Measurements from ENCODE around the gene PAFAH1B2. TPM values are rescaled to one million over a fixed set of nuclear protein-coding genes. Genes with fewer than 3 reads are reported as not detected.

The PAFAH1B2 gene
- total and polyA plus RNA-seq, 3 donors from 2014 or later = 66.5 to 156 (median 150) TPM

DNA sequence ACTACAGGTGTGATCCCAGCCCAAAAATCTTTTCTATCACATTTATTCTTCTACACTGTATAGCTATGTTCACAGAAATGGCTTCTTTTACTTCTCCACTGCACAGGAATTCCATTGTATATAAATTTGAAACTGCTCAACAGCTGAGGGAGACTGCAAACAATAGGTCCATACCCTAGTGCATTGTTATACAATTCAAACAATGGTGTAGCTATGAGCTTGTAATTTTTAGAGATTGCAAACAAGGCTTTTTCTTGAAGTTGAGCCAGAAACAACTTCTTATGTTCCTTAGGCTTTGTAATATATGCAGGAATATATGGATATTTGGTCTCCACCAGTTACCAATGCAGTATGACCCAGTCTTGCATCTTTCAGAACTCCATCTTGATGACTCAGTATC lies 26.4 kb upstream of the PAFAH1B2 start:
- Histone ChIP-seq H3K27ac (no peak overlapping the region), H3K4me3 (no peak overlapping the region), H3K27me3 (no peaks in the 10 kb centered on the region), H3K9me3 (no peaks in the 10 kb centered on the region), H3K36me3 (ENCODE audit: low read depth, missing control alignments) (no peaks in the 10 kb centered on the region), H3K4me1 (no peaks in the 10 kb centered on the region)
- intact Hi-C loops (cut with DNase I; ENCODE audit: low total_unique reads) = no loop called here
- DNase-seq = no peak
- TF ChIP-seq CTCF (IDR thresholded peaks at IDR 0.05) = no peak
- TF ChIP-seq POLR2A (IDR thresholded peaks at IDR 0.05) = no peak

DNA sequence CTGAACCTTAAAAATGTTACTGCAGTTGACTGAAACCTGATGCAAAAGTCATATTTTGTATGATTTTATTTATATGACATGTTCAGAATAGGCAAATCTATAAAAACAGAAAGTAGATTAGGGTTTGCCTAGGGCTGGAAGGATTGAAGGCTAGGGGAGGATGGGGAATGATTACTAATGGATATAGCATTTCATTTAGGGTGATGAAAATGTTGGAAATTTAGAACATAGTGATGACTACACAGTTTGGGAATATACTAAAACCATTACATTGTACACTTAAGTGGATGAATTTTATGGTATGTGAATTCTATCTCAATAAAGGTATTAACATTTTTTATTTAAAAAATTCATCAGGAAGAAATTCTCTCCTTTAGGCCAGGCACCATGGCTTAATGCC lies 22.9 kb upstream of the PAFAH1B2 start:
- no peaks in the 10 kb centered on the region for H3K36me3 ChIP-seq (ENCODE audit: low read depth, missing control alignments)
- H3K27me3 ChIP-seq = no peaks in the 10 kb centered on the region
- no peak for DNase-seq
- H3K27ac ChIP-seq = no peak overlapping the region
- H3K4me3 ChIP-seq = no peak overlapping the region
- no peaks in the 10 kb centered on the region for H3K9me3 ChIP-seq
- no peak for TF ChIP-seq CTCF (IDR thresholded peaks at IDR 0.05)
- TF ChIP-seq POLR2A (IDR thresholded peaks at IDR 0.05) = no peak
- no peaks in the 10 kb centered on the region for H3K4me1 ChIP-seq
- intact Hi-C loops (cut with DNase I; ENCODE audit: low total_unique reads) = no loop called here

GRCh38 chr11:117122556-117122955 lies 21.5 kb upstream of the PAFAH1B2 start:
- Histone ChIP-seq H3K4me3 (no peak overlapping the region), H3K9me3 (no peaks in the 10 kb centered on the region), H3K27ac (no peak overlapping the region), H3K36me3 (ENCODE audit: low read depth, missing control alignments) (no peaks in the 10 kb centered on the region), H3K27me3 (no peaks in the 10 kb centered on the region), H3K4me1 (no peaks in the 10 kb centered on the region)
- TF ChIP-seq CTCF (IDR thresholded peaks at IDR 0.05) (no peak), POLR2A (IDR thresholded peaks at IDR 0.05) (no peak)
- DNase-seq = no peak
- intact Hi-C loops (cut with DNase I; ENCODE audit: low total_unique reads) = no loop called here
- WGBS, 2 donors = 82 to 91% methylated on average over 5 of the region's 5 CpGs

GRCh38 chr11:117126223-117126965 lies 17.7 kb upstream of the PAFAH1B2 start:
- no peak for TF ChIP-seq CTCF (IDR thresholded peaks at IDR 0.05)
- TF ChIP-seq POLR2A (IDR thresholded peaks at IDR 0.05) = no peak
- no peak for DNase-seq
- no peak overlapping the region for H3K27ac ChIP-seq
- no peaks in the 10 kb centered on the region for H3K4me1 ChIP-seq
- 80 to 89% methylated on average over 6 to 7 of the region's 7 CpGs for WGBS, 2 donors
- H3K36me3 ChIP-seq (ENCODE audit: low read depth, missing control alignments) = no peaks in the 10 kb centered on the region
- H3K27me3 ChIP-seq = no peaks in the 10 kb centered on the region
- no peak overlapping the region for H3K4me3 ChIP-seq
- no peaks in the 10 kb centered on the region for H3K9me3 ChIP-seq
- intact Hi-C loops (cut with DNase I; ENCODE audit: low total_unique reads) = no loop called here

All from testis (tissue), 3 donors.